ENCODE data around the gene EPAS1.

EPAS1 gene

DNA sequence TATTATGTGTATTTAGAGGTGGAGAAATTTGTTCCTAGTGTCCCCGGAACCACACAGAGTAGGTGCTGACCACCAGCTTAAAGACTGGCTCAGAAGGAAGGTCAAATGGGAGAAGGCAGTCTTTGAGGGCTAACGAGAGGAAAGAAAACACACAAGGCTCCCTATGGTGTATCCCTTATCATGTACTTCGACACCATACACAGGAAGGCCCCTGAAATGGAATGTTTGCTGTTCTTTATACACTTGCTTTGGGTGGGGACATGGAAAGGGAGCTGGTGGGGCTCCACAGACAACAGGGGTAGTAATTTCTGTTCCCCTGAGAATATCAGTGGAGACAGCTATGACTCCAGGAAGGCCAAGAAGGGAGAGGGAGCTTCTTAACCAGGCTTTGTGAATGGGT, 6.0 kb downstream of the EPAS1 start:
- no peak for DNase-seq

DNA sequence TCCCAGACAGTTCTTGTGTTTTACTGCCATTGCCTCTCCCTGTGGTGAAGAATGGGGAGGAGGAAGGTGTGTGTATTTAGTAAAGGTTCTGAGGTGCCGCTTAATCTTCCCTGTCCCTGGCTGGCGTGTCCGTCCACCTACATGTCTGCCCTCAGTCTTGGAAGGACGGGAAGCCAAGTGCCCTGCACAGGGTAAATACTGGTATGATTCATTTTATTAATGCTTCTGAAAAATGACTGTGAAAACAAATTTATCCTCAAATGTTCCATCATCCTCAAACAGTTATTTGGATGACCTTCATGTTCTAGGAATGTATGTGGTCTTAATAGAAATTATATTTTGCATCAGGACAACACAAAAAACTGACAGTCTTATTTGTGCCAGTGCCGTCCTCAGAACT, 6.6 kb downstream of the EPAS1 start:
- DNase-seq, result no peak

DNA sequence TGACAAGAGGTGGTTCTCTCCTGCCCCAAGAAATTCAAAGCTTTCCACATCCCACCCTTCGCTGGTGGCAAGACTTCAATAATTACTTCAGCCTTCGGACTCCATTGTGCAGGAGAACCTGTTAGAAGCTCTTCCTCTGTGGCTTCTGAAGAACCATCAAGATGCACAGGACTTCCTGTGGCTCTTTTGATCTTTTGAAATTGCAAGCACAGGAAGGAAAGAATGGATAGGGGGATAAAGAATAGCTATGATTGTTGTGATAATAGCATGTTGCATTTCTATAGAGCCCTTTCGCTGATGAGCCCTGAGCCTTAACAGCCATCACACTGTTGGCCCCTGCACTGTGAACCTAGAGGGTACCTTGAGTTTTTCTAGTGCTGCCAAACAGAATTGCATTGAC, 7.4 kb downstream of the EPAS1 start:
- DNase-seq, result no peak

DNA sequence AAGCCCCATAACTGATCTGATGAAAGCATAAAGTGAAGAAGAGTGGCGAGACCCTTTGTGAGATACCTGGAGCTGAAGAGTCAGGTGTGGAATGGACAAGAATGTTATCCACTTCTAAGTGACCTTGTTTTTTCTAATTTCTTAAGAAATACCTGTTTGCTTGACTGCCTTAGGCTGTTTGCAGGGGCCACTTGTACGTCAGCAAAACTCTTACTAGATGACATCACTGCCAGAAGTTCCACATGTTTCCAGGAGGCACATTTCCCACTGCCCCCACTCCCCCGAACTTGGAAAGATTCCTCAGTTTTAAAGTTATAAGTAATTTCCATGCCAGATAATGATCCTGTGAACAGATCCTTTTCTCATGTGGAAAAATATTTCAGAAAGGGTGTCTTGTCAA, 8.0 kb downstream of the EPAS1 start:
- no peak for DNase-seq

DNA sequence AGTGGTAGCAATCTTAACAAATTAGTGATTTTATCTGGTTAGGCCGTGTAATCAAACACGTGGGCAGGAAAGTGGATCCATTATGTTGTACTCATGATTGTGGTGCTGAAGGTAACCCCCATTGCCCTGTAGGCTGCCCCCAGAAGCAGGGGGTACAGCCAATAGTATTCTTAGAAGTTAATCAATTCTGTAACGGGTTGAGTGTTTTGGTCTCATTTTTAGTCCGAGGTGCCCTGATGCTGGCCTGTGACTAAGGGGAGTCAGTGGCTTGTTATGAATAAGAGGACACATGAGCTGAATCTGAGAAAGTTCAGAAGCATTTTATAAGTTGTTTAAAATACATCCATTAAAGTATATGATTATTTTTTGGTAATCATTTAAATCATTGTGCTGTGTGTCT, 8.6 kb downstream of the EPAS1 start:
- no peak for DNase-seq

DNA sequence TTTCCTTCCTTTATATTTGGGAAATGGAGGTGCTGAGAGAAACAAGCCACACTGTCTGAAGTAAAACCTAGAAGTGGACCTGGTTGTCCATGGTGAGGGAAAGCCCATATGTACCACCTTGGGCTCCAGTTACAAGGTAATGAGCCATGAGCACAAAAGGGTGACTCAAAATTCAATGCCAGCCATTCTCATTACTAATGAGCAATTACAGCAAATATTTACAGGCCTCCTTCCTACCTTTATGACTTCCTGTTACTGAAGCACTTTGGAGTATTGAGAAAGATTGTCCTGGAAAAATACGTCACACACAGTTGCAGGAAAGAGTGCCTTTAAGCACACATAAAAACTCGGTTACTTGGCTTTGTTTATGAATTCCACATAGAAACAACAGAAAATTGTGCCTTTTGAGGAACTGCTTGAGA, 9.1 kb downstream of the EPAS1 start:
- no peak for DNase-seq

DNA sequence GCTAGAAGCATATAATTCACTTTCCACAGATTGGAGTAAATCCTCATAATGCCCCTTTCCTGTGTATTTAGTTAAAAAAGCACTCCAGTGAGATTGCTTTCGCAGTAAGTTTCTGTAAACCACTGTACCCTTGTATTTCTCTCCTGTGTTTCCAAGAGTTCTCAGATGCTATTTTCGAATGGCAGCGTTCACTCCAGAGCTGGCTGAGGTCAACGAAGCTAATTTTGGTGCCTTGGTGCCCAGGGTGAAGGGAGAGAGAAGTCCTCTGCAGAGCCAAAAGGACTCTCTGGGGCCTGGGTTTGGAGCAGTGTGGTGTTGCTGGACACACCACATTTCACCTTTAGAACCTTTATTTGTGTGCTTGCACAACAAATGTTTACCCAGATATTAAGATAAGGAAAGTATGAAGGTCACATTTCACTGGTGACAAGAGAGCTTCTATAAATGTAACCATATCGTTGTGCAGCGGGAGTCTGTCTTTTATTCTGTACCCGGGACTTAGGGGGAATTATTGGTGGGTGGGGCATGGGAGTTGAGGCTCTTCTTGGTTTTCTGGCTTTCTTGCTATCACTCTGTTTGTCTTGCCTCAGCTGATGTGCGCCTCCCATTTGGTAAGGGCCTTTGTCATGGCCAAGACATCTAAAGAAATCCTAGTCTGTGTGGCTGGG, 9.9 kb downstream of the EPAS1 start:
- no peak for DNase-seq

DNA sequence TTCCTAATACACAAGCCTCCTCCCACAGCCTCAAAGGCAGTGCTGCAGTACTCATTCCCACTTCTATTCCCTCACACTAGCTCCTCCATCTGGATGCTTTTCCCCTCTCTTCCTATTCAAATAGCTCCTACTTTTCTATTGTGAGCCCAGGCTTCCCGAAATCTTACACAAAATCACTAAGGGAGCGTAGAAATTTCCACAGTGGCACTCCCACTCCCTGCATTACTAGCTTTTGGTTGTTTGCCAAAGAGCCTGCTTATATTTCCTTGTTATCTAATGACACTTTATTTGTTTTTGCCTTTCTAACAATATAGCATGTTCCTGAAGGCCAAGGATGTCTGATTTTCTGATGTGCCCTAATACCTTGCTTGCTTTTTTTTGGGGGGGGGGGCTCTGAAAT, 10.9 kb downstream of the EPAS1 start:
- DNase-seq, result no peak

DNA sequence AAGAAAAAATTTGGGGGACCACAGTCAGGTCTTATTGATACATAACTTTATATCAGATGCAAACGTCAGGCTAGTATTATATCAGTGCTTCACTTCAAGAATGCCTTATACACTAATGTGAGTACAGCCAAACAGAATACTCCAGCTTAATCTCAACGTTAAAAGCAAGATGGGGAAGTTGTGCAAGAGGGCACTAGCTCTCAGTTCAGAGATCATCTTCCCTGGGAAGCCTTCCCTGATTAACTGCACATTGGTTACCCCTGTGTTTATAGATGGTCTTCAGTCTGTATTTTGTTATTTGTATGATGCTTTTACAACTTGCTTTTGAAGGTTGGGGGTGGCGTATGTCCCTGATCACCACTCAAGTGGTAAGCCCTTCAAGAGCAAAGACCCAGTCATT, 11.4 kb downstream of the EPAS1 start:
- no peak for DNase-seq

DNA sequence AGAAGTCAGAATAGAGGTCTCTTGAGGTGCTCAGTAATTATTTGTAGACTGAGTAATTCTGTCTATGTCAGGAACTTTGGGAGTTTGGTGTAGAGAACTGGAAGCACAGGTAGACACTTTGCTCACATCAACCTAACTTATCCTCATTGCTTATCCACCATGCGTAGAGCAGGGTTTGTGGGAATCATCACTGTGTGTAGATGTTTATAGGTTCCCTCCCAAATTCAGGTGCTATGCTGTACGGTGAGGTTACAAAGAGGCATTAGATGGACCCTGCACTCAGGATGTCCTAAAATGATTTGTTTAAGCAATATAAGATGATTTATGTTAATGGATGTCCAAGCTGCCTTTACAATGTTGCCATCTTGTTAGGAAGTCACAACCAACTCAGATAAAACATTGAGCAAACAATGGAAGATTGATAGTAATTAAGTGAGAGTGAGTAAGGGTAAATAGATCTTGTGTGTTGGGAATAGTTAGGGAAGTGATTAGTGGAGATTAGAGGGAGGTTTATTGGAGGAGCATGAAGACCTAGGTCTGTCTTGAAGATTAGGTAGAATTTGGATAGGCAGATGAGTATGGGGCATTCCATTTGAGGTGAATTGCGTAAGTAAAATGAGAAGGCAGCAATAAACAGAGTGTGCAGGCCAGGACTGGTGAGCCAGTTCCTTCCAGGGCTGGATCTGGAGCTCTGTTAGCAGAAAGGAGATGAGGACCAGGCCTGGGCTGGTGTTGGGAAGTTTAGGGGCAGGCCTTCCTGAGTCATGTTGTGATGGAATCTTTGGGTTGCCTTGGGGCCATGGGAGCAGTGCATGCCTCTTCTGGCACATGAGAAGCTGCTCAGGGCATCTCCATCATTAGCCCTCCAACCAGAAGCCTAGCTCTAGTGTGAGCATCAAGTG, 12.1 kb downstream of the EPAS1 start:
- no peak for DNase-seq

DNA sequence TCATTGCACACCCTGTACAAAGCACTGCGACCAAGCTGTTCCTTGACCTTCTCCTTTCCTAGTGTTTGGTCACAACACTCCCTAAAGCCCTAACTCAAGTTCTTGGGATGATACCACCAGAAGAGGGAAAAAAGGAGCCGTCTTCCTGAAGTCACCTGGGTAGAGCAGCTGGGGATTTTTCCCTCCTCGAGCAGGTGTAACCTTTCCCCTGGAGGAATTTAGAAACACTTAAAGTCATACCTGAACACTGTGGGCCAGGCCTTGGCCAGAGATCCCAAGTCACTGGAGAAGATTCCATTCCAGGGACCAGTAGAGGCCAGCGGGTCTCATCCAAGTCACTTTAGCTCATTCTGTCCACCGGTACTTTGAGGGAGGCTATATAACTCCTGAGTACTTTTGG, 13.2 kb downstream of the EPAS1 start:
- DNase-seq, result no peak

DNA sequence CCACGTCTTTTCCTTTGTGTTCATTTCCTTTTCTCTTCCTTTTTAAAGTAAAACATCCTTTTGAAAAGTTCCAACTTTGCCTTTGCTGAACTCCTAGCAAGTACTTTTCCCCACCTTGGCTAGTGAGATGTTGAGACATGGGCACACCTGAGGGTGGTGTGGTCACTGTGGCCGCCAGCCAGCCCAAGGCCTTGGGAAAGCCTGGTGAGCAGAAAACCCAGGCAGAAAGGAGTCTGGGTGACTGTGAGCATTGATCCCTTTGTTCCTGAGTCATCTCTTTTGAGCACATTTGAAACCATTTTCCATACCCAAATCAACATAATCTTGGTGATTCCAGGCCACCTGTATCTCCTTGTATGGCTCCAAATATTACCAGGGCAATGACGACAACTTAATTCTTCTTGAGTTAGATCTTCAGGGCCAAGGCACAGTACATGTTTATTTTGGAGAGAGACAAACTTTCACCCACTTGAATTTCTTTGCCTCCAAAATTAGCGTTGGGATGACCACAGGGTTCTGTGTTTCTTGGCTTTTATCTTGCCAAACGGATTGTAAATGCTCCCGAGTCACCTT, 14.5 kb downstream of the EPAS1 start:
- no peak for DNase-seq

DNA sequence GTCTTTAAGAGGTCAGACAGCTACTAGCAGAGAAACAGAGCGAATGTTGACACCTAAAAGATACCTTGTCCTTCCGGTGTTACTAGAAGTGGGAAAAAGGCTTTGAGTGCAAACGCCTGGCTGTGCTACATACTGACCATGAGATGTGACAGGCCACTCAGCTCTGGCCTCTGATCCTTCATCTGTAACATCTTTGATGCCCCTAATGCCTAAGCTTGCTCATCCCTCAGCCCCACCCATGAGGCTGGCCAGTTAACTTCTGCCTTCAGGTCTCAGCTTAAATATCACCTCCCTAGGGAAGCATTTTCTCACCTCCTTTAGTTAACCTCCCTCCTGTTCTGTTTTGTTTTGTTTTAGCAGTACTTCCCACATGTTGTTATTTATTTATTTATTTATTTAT, 15.9 kb downstream of the EPAS1 start:
- DNase-seq, result no peak

DNA sequence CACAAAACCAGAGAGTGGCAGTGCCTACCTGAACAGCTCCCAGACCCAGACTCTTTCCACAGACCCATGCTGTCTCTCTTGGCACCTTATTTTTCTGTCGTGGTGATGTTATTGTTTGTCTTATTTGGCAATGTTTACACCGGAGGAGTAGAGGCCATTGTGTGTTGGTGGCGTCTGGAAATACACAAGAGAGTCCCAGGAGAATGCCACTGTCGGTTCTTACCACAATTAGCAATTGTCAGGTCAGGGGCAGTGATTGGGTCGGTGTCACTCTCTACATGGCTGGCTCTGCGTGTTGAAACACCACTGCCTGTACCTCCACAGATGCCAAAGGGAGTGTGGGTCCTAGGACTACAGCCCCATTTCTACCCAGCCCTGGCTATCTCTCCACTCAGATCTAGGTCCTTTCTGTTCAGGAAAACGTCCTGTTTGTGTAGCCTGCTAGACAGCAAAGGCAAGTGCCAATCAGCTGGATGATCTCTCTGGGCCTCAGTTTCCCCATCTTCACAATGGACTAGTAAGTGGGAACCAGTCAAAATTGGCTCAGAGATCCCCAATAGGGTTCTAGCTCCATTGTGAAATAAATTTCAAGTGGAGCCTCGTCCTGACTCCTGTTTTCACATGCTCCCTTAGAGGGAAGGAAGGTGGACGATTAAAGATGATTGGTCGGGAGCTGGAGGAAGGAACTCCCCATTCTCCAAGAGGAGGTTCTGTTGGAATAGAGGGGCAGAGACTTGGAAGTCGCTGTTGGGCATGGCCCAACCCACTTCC, 17.0 kb downstream of the EPAS1 start:
- no peak for DNase-seq

DNA sequence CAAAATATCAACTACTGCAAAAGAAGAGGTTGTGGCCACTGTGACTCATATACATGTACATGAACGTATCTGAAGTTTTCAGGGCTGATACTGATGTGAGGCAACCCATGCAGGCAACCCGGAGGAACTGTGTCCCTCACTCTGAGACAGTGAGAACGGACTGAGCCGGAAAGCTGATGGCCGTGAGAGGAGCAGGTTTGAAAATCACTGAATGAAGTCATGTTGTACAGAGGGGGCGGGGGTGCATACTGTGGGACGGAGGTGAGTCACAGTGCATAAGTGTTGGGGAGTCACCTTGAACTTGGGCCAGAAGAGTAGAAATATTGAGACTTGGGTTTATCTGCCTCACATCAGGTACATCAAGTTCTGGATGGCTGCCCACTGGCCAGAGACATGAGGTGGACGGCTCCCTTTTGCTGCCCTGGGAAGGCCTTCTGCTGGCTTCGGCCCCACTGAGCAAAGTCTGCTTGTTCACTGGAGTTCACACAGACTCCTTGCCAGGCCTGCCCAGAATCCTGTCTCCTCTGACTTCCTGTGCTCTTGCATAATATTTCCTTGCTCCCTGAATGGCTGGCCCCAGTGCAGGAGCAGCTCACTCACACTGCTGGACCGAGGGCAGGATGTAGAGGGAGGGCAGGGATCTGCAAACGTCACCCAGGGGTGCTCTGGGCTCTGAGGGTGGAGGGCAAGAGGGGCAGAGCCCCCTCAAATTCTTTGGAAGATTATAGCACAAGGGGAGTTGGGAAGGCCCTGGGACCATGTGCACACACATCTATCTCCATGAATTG, 18.1 kb downstream of the EPAS1 start:
- DNase-seq, result no peak

DNA sequence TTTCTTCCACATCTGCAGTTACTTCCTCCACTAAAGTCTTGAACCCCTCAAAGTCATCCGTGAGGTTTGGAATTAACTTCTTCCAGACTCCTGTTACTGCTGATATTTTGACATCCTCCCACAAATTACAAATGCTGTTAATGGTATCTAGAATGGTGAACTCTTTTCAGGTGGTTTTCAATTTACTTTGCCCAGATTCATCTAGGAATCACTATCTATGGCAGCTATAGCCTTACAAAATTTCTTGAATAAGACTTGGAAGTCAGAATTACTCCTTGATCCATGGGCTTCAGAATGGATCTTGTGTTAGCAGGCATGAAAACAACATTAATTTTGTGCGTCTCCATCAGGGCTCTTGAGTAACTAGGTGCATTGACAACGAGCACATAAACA, 19.9 kb downstream of the EPAS1 start:
- DNase-seq, result no peak

DNA sequence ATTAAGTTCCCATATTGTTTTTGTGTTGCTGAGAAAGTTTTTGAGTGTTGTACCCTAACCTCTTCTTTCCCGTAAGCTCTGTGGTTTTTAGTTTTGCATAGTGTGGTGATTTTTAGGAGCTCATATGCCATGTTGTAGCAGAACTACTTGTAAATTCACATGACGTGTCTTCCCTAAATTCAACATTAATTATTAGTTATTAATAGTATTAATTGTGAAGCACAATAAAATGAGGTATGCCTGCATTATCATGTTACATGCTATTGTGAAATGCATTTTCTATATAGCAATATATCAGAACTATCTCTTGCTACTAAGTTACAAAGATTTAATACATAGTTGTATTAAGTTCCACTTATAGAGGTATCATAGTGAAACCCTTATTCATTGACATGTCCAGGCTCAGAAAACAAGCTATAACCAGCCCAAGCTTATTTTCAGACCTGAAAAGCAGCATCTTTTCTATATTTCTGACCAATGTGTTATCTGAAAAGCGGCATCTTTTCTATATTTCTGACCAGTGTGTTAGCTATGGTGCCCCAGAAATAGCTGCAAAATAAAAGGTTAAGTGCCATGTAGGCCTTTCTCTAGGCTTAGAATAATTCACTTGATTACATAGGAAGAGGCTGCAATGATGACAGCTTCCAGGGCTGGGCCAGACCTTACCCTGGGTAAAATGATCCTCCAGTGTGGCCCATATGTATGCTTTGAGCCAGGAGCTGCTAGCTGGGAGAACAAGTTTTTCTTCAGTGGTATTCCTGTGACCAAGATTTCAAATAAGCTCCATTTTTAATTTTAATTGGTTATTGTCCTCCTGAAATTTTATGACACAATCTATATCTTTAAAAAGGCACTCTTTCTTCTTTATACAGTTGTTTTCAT, 21.6 kb downstream of the EPAS1 start:
- no peak for DNase-seq

DNA sequence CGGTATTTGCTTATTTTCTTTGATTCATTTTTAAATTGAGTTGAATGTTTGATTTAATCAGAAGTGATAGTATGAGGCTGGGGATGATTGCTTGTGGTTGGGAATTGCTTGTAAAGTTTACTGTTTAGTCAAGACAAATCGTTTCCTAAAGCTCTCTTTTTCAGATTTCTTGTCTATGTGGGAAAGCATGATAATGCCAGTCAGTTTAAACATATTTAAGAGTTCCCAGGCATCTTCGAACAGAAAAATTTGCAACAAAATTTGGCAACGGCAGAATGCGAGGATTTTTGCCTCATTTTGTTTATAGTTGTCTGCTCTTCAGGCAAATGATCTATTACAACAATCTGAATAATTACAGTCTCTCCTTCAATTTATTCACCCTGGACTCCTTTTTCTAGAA, 22.5 kb downstream of the EPAS1 start:
- DNase-seq, result no peak

DNA sequence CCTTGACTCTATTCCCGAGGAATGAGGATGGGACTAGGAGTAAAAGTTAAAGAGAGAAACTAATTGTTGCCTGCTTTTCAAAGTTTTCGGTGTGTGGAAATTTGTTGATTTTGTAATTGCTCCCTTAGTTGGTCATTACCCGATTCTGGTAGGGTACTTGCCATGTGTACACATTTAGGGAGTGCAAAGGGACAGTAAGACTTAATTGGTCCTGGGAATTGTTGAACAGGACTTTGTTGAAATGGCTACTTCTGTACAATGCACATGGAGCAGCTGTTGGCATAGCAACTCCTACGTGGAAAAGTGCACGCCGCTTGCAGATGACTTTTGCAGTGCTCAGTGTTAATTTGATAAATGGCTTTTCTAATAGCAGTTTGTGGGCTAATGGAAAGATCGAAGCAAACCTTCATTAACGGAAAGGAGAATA, 22.9 kb downstream of the EPAS1 start:
- no peak for DNase-seq

DNA sequence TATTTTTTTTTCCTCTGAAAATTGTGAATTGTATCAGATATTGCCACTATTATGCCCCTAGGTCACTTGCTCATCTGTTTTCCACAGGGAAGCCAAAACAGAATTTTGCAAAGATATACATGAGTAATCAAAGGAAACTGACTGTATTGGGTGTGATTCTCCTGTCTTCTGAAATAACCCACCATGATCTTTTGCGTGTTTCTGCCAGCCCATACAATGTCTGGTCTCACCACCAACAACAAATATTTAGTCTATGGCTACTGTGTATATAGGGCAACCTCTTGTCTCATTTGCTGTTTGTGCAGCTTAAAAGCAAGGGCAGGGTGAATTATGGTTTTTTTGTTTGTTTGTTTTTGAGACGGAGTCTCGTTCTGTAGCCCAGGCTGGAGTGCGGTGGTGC, 26.5 kb downstream of the EPAS1 start:
- DNase-seq, result no peak

DNA sequence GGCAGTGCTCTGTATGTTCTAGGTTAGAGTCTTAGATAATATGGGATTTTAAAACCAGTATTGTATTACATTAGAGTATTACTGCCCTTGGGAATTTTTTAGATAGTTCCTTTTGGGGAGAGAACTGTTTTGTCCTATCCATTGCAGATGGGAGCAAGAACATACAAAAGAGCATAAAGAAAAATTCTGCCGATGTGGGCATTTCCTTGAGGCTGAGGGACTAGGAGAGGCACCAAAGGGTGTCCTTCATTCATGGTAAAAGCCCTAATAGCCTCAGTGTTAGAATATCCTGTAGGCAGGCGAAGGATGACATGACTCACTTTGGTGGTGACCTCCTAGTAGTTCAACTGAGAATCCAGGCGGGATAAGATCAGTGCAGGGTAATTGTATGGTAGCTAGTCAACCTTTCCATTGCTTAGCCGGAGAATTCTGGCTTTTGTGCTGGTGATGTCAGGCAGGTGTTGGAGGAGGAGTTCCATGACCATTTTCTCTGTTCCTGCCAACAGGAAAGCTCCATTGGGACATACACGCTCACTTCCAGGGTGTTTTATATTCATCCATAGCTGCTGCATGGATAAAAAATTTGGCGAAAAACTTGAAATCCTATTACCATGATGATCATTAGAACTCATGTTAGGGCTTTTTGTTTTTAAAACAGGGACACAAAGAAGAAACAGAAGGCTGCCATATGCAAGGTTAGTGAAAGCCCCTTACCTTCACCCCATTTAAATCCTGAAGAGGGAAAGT, 28.1 kb downstream of the EPAS1 start:
- DNase-seq, result no peak

Measured in NCI-H1694 treated with DMSO at 0.1 percent for 48 hours (cell line).